K562 (cell line): Measurements from ENCODE around the gene SERAC1. TPM values are rescaled to one million over a fixed set of nuclear protein-coding genes. Genes with fewer than 3 reads are reported as not detected.

Experiments
- ATAC-seq: fragments of 200-7000 bp; cut with Tn5 transposase; 3 replicates; pipeline ENCODE4 v1.9.1; 2020; ENCODE audit warnings: moderate library complexity
- BruUV-seq: library from RNA; stranded (reverse); fragments of 400-500 nt; replicated peaks from 2 replicates; lab custom pipeline; 2021; lab: Mats Ljungman, UMichigan
- CTCF ChIA-PET: fragments of 300-600 bp; formaldehyde crosslinking; extraction: SDS; loops from one replicate; lab custom pipeline; 2021; ENCODE audit warnings: low intra/inter-chr PET ratio; lab: Yijun Ruan, JAX
- POLR2A ChIA-PET: fragments of 300-600, 350-650 bp; sonication (Branson Sonifier 250); formaldehyde crosslinking; extraction: SDS; loops from one replicate; lab custom pipeline; 2021; ENCODE audit warnings: antibody characterized with exemption, inconsistent platforms; lab: Yijun Ruan, JAX
- DNase-seq, 4 experiments: peaks; one replicate each; pipeline versions ENCODE4 v3.0.0 to v3.0.0-alpha.2; 2011 to 2018; ENCODE audit warnings: low spot score in 3 of 4, mixed read lengths in 3 of 4; ENCODE audit errors: extremely low read depth in 1 of 4
- FAIRE-seq: peaks from 2 replicates; lab custom pipeline; 2011; peaks lifted over from hg19 to GRCh38; lab: Jason Lieb, UNC
- H2AFZ ChIP-seq: 2 replicates; pipeline ENCODE4 v1.6.0; 2011; ENCODE audit warnings: low read depth, low read length, control low read depth, inconsistent platforms
- H3K27ac ChIP-seq: fragments of 200-600 bp; 3 replicates; pipeline ENCODE4 v1.8.0; 2011; ENCODE audit warnings: low read depth, mild to moderate bottlenecking, control low read depth, inconsistent platforms, low read length, moderate library complexity, mixed read lengths; ENCODE audit errors: extremely low read depth
- H3K27me3 ChIP-seq, 2 experiments: fragments of 300-600 bp in 1 of 2; 2 replicates in 1 of 2; 3 replicates in 1 of 2; pipeline versions ENCODE4 v1.6.0 to v1.8.0; 2011; ENCODE audit warnings: inconsistent platforms in 2 of 2, low read length in 2 of 2, mild to moderate bottlenecking in 1 of 2, mixed read lengths in 1 of 2, moderate library complexity in 1 of 2; ENCODE audit not compliant: control insufficient read depth in 2 of 2, insufficient read depth in 2 of 2
- H3K36me3 ChIP-seq: fragments of 300-600 bp; 3 replicates; pipeline ENCODE4 v1.8.0; 2011; ENCODE audit warnings: mild to moderate bottlenecking, low read length, inconsistent platforms; ENCODE audit not compliant: control insufficient read depth, insufficient read depth
- H3K4me1 ChIP-seq, 2 experiments: fragments of 200-600 bp in 1 of 2; replicated peaks in 1 of 2; 2 replicates in 1 of 2; 3 replicates in 1 of 2; pipeline versions ENCODE4 v1.5.1 to v1.8.0; 2011; ENCODE audit warnings: inconsistent platforms in 2 of 2, low read length in 2 of 2, mild to moderate bottlenecking in 1 of 2, mixed read lengths in 1 of 2, moderate library complexity in 1 of 2; ENCODE audit not compliant: control insufficient read depth in 2 of 2, insufficient read depth in 2 of 2
- H3K4me2 ChIP-seq: 2 replicates; pipeline ENCODE4 v1.6.1; 2011; ENCODE audit warnings: low read length, control low read depth, inconsistent platforms, mixed read lengths; ENCODE audit not compliant: insufficient read depth
- H3K4me3 ChIP-seq: fragments of 200-600 bp; sonication (generic), shearing (Covaris generic); 2 replicates; pipeline ENCODE4 v1.5.1; 2016; ENCODE audit warnings: control low read depth, inconsistent platforms
- H3K79me2 ChIP-seq: fragments of 200-600 bp; 3 replicates; pipeline ENCODE4 v1.8.0; 2011; ENCODE audit warnings: low read length, inconsistent platforms; ENCODE audit not compliant: control insufficient read depth, insufficient read depth
- H3K9ac ChIP-seq, 2 experiments: 2 replicates each; pipeline versions ENCODE4 v1.6.0 to v1.6.1; 2011; ENCODE audit warnings: low read depth in 2 of 2, low read length in 2 of 2, control low read depth in 1 of 2, inconsistent platforms in 1 of 2, mild to moderate bottlenecking in 1 of 2, mixed read lengths in 1 of 2; ENCODE audit not compliant: insufficient read depth in 1 of 2
- H3K9me1 ChIP-seq: one replicate; pipeline ENCODE4 v1.6.0; 2011; ENCODE audit warnings: inconsistent platforms, mild to moderate bottlenecking, low read length, moderate library complexity; ENCODE audit not compliant: control insufficient read depth, insufficient read depth
- H3K9me3 ChIP-seq: replicated peaks from 2 replicates; pipeline ENCODE4 v1.5.1; 2011; ENCODE audit warnings: low read depth, low read length, inconsistent platforms; ENCODE audit not compliant: control insufficient read depth, insufficient read depth
- H4K20me1 ChIP-seq: replicated peaks from 2 replicates; pipeline ENCODE4 v1.6.1; 2011; ENCODE audit warnings: low read length, inconsistent platforms, mixed read lengths; ENCODE audit not compliant: control insufficient read depth, insufficient read depth
- MAFF ChIP-seq: IDR thresholded peaks from 2 replicates; pipeline ENCODE4 v1.6.1; 2012; ENCODE audit warnings: low read length, improper control_type of control experiment
- RREB1 ChIP-seq: fragments of 250-450 bp; sonication (Bioruptor Pico); IDR thresholded peaks from 2 replicates; pipeline ENCODE4 v1.4.0; 2020
- WGBS: fragments of 100-300 bp; shearing (Covaris generic); methylation state at CpG from one replicate; pipeline ENCODE4 v1.1.6; 2016; ENCODE audit warnings: low coverage, mixed read lengths; ENCODE audit not compliant: insufficient coverage; ENCODE audit errors: missing lambda C conversion rate; 5-methylcytosine and 5-hydroxymethylcytosine counted together
- in situ Hi-C: fragments of 300-500 bp; cut with MboI; formaldehyde crosslinking; loops from 4 replicates; pipeline ENCODE4 v1.15.0; 2018; ENCODE audit warnings: inconsistent platforms, mixed read lengths
- intact Hi-C: fragments of 100-400 bp; cut with micrococcal nuclease; formaldehyde crosslinking; loops from 2 replicates; pipeline ENCODE4 v1.14.2; 2022
- polyA plus RNA-seq, 8 experiments: library from polyadenylated mRNA; depleted of rRNA in 4 of 8; stranded (reverse) in 5 of 8; unstranded in 3 of 8; fragments of >200 nt; fragmentation: Nextera tagmentation in 2 of 8; fragmentation: Illumina TruSeq in 1 of 8; extraction: Ambion mirVana in 2 of 8; extraction: Trizol in 1 of 8; gene quantifications; 2 replicates each; pipeline versions ENCODE4 v1.2.1 to v1.2.3, GENCODE V29; 2011 to 2014; ENCODE audit warnings: inconsistent platforms in 1 of 8, missing spikeins in 1 of 8
- total RNA-seq, 7 experiments: library from RNA; depleted of rRNA in 6 of 7; stranded (reverse); fragments of >200 nt in 6 of 7; fragmentation: Illumina TruSeq in 2 of 7; extraction: Trizol in 2 of 7; gene quantifications; 2 replicates each; pipeline versions ENCODE4 v1.2.1 to v1.2.3, GENCODE V29; 2011 to 2021; ENCODE audit warnings: low replicate concordance in 1 of 7

The SERAC1 gene
- total and polyA plus RNA-seq, 9 of the 15 experiments (the other 6 are each of a cell fraction or from before 2014, with no cell fraction given), result 1.8 to 6.2 (median 2.8) TPM

GRCh38 chr6:158213925-158214674 lies 46.0 kb upstream of the SERAC1 start:
- no peaks in the 10 kb centered on the region; the same call in 1 of the 2 replicates for H3K9me3 ChIP-seq
- 3% methylated on average over 7 of the region's 7 CpGs for WGBS
- no peak overlapping the region for H3K27ac ChIP-seq
- ATAC-seq (peak; percentile 100), FAIRE-seq (peak; percentile 95), DNase-seq (peak; percentile 56 to 87 (median 64))
- in situ Hi-C loops (loop anchor here (5.0 to 10.0 kb wide), 3 partner anchors 473 to 888 kb away; no protein-coding TSS in a partner anchor), intact Hi-C loops (loop anchor here (1.0 to 5.0 kb wide), 2 partner anchors 477 to 918 kb away; no protein-coding TSS in a partner anchor)
- H3K4me3 ChIP-seq, result no peak overlapping the region
- H3K27me3 ChIP-seq, result no peaks in the 10 kb centered on the region
- no peaks in the 10 kb centered on the region for H3K79me2 ChIP-seq
- H3K4me2 ChIP-seq, result no peak overlapping the region; the same call in 1 of the 2 replicates
- peaks cover 3% of the 10 kb centered on the region in 2 experiments; a peak in 2 of 5 replicates for H3K4me1 ChIP-seq
- H4K20me1 ChIP-seq, result no peaks in the 10 kb centered on the region
- H2AFZ ChIP-seq, result peak overlapping the region; percentile 40; the same call in 1 of the 2 replicates
- no TSS peak for BruUV-seq
- no peaks in the 10 kb centered on the region for H3K9me1 ChIP-seq
- H3K36me3 ChIP-seq, result no peaks in the 10 kb centered on the region
- ChIA-PET POLR2A (interaction anchor here (0.5 to 1.4 kb wide), 7 partner anchors 9 to 505 kb away, joined by 3 to 9 read pairs (median 3); partner anchors contain the start of gene TMEM181), CTCF (interaction anchor here (0.6 to 2.1 kb wide), 5 partner anchors 304 to 919 kb away, joined by 3 to 17 read pairs (median 4); no protein-coding TSS in a partner anchor)
- H3K9ac ChIP-seq, result no peak overlapping the region
- no peak for TF ChIP-seq RREB1 (CRISPR knock-in tag)
- TF ChIP-seq MAFF, result no peak
